Measurements from ENCODE around the gene GPX3. TPM values are rescaled to one million over a fixed set of nuclear protein-coding genes. Genes with fewer than 3 reads are reported as not detected.

GPX3 gene
- 100 to 1,000 TPM in 2 of 3 donors, 10 to 100 TPM in 1; 44.6 to 460 (median 147) TPM for total RNA-seq
- long read RNA-seq, donor 1, transcript GPX3-201 (5 exons, 1,636 nt), result major isoform, 612 of 739 reads
- long read RNA-seq, donor 1, transcript GPX3-209 (6 exons, 1,478 nt), result minor isoform, 14 of 739 reads
- long read RNA-seq, donor 1, partial matches to known transcripts, result 40 of 739 reads
- long read RNA-seq, donor 1, other reads (novel, unspliced or antisense), result 71 of 739 reads
- long read RNA-seq, donor 2, transcript GPX3-209 (6 exons, 1,478 nt), result minor isoform, 10 of 153 reads
- long read RNA-seq, donor 2, transcript GPX3-201 (5 exons, 1,636 nt), result major isoform, 122 of 153 reads
- long read RNA-seq, donor 2, partial matches to known transcripts, result 16 of 153 reads
- long read RNA-seq, donor 2, other reads (novel, unspliced or antisense), result 5 of 153 reads

- Histone ChIP-seq H3K9me3 (no peaks in the 10 kb centered on the region), H3K36me3 (ENCODE audit: low read depth) (no peaks in the 10 kb centered on the region), H3K4me3 (peak within 1 kb of the TSS; percentile 18), H3K4me1 (ENCODE audit: low read depth) (no peaks in the 10 kb centered on the region)
- intact Hi-C loops (cut with DNase I, micrococcal nuclease), result no loop called here
- ATAC-seq (peak; percentile 82), DNase-seq (peak; percentile 84 to 88 (median 86))
- no peak for TF ChIP-seq CTCF (IDR thresholded peaks at IDR 0.05)
Observed at GRCh38 chr5:151020304-151021110, at the start of gene GPX3. Gene GPX3 (plus strand): TSS chr5:151020591. CDS start chr5:151020655, 64 bp downstream.

- Histone ChIP-seq H3K9me3 (no peaks in the 10 kb centered on the region), H3K4me1 (ENCODE audit: low read depth) (no peaks in the 10 kb centered on the region), H3K36me3 (ENCODE audit: low read depth) (no peaks in the 10 kb centered on the region), H3K4me3 (no peak overlapping the region)
- intact Hi-C loops (cut with DNase I, micrococcal nuclease), result no loop called here
- no peak for ATAC-seq
- no peak for TF ChIP-seq CTCF (IDR thresholded peaks at IDR 0.05)
- DNase-seq, result no peak
Observed at GRCh38 chr5:150978590-150978989, 41.8 kb upstream of the GPX3 start.

GRCh38 chr5:150987746-150988145 is 32.6 kb upstream of the GPX3 start:
- Histone ChIP-seq H3K4me3 (no peak overlapping the region), H3K4me1 (ENCODE audit: low read depth) (no peaks in the 10 kb centered on the region), H3K36me3 (ENCODE audit: low read depth) (no peaks in the 10 kb centered on the region), H3K9me3 (no peaks in the 10 kb centered on the region)
- intact Hi-C loops (cut with DNase I, micrococcal nuclease), result no loop called here
- TF ChIP-seq CTCF (IDR thresholded peaks at IDR 0.05), result no peak
- ATAC-seq, result no peak
- no peak for DNase-seq

- peaks cover 3% of the 10 kb centered on the region for H3K4me1 ChIP-seq (ENCODE audit: low read depth)
- intact Hi-C loops (cut with DNase I, micrococcal nuclease), result no loop called here
- ATAC-seq (no peak), DNase-seq (no peak)
- H3K4me3 ChIP-seq, result no peak overlapping the region
- H3K36me3 ChIP-seq (ENCODE audit: low read depth), result no peaks in the 10 kb centered on the region
- no peaks in the 10 kb centered on the region for H3K9me3 ChIP-seq
- TF ChIP-seq CTCF (IDR thresholded peaks at IDR 0.05), result no peak
Observed at GRCh38 chr5:150989695-150990094, 30.7 kb upstream of the GPX3 start.

- ATAC-seq, result no peak
- H3K4me3 ChIP-seq, result no peak overlapping the region
- DNase-seq, result no peak
- no peak for TF ChIP-seq CTCF (IDR thresholded peaks at IDR 0.05)
- intact Hi-C loops (cut with DNase I, micrococcal nuclease), result no loop called here
- no peaks in the 10 kb centered on the region for H3K9me3 ChIP-seq
- no peaks in the 10 kb centered on the region for H3K36me3 ChIP-seq (ENCODE audit: low read depth)
- peaks cover 3% of the 10 kb centered on the region for H3K4me1 ChIP-seq (ENCODE audit: low read depth)
Observed at GRCh38 chr5:150992705-150993104, 27.7 kb upstream of the GPX3 start.
